H4 (cell line): ENCODE data around the gene SCTR. TPM values are rescaled to one million over a fixed set of nuclear protein-coding genes. Genes with fewer than 3 reads are reported as not detected.

Experiments used
- DNase-seq: peaks from one replicate; pipeline ENCODE4 v3.0.0-alpha.2; 2015; ENCODE audit warnings: low spot score
- total RNA-seq: library from RNA; depleted of rRNA; stranded (reverse); fragments of >200 nt; shearing (Covaris generic); gene quantifications from 2 replicates; pipeline ENCODE4 v1.2.3, GENCODE V29; 2014; rRNA removed

SCTR gene
- total RNA-seq, result not detected in 2 replicates

DNA sequence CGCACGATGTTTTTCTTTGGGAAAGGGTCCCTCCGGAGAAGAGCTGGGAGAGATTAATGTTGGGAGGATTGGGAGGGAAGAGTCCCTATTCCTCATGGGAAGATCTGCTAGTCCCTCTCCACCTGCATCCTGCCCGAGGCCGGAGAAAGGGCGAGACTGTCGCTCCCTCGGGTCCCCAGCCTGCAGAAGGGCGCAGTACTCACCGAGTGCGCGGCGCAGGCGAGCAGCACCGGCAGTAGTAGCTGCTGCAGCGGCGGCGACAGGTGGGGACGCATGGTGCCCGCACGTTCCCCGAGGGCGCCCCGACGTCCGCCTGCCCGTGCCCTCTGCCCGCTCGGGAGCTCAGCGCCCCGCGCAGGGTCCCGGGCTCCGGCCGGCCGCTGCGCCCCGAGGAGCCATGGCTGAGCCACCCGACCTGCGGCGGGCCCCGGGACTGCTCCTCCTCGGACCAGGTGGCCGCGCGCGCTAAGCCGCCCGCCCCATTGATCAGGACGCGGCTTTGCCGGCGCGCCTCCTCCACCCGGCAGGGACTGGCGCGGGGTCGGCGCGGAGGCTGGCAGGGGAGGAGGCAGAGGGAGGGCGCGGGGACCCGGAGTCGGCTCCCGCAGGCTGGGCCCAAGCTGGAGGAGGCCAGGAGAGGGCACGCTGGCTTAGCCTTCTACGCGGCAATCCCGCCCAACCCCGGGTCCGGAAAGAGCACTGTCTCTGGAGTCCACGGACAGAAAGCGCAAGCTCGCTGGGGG, at the start of gene SCTR:
Gene SCTR, minus strand, starts transcription at position 532 of the 743 bp plus-strand sequence. Its CDS starts 257 bp downstream, at position 275.
- DNase-seq, result no peak

DNA sequence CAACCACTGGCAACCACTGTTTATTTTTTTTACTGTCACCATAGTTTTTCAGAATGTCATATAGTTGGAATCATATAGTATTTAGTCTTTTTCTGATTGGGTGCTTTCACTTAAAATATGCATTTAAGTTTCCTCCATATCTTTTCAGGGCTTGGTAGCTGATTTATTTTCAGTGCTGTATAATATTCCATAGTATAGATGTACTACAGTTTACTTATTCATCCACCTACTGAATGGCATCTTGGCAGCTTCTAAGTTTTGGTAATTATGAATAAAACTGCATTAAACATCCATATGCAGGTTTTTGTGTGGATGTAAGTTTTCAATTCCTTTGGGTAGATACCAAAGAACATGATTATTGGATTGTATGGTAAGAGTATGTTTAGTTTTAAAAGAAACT, 43.0 kb upstream of the SCTR start:
- no peak for DNase-seq

DNA sequence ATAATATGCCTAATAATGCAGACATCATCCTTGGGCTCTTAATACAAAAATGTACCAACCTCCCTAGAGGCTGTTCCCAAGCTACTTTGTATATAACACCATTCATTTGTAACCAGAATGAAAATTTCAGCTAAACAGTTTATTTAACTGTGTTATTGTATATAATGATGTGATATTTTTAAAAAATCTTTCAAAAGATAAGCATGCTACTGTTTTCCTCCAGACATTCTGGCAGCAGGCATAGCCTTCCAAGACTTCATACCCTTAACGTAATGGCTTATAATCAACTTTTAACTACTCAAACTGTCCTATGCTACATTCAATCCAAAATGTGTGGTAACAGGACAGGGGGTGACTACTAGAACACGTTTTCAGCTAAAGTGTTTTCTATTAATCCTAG, 41.2 kb upstream of the SCTR start:
- DNase-seq, result no peak

DNA sequence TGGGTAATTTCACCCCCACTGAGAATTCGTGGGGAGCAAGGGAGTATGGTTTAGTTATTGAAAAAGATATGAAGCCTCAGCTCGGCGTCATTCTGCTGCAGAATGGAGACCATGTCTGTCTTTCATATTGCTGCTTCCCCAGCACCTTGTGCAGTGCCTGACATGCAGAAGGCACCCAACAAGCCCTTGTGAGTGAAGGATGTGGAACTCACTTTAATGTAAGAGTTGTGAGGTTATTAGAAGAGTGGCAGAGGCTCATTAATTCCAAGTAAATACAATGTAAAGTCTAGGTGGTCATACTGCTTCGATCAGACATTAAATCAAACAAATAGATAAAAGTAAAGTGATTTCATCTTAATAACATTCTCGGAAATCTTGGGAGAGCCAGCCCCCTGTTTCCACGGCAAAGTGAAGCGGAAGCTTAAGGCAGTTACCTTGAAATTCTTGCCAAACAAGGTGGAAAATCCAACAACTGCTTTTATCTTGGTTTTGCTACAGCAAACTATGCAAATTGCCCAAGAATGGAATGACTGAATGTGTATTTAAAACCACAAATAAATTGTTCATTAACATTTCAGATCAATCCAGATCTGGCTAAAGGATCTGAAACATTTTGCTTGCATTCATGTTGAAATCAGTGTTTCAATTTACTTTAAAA, 29.5 kb upstream of the SCTR start:
- no peak for DNase-seq

DNA sequence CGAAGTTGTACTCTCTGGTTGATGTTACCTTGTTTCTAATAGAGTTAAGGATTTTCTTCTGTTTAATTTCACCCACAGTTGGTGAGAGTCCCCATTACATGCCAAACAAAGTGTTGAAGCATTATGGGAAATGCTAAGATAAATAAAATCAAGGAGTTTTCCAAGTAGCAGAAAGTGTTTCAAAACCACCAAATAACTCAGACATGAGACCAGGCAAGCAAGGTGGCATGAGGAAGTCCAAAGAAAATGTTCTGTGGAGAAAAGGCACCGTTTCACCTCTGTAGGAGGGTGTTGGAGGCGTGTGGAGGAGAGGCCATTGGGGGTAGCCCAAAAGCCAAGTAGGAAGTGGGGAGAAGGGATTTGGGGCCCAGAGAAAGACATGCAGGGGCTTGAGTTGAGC, 28.6 kb upstream of the SCTR start:
- no peak for DNase-seq

DNA sequence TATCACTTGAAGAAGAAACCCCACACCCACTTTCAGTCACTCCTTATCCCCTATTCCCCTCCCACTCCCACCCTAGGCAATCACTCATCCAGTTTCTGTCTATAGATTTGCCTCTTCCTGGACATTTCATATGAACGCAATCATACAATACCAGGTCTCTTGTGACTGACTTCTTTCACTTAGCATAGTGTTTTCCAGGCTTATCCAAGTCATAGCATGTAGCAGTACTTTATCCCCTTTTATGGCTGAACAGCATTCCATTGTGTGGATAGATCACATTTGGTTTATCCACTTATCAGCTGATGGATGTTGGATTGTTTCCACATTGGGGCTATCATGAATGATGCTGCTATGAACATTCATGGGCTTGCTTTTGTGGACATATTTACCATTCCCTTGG, 26.6 kb upstream of the SCTR start:
- no peak for DNase-seq

DNA sequence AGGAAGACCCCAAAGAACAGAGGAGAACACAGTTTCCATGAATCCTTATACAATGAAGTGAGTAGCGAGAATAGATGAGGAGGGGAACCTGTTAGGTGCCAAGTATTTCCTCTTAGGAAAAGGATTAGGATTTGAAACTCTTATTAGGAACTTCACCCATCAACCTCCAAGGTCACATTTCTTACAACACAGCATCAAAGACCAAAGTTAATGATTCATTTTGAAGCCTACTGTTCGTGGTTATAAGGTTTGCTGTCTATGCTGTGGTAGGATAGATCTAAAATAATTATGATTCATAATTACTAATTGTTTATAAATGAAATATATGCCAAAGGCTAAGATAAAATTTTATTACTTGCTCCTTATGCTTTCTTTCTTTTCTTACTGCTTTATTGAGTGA, 26.1 kb upstream of the SCTR start:
- DNase-seq, result no peak

DNA sequence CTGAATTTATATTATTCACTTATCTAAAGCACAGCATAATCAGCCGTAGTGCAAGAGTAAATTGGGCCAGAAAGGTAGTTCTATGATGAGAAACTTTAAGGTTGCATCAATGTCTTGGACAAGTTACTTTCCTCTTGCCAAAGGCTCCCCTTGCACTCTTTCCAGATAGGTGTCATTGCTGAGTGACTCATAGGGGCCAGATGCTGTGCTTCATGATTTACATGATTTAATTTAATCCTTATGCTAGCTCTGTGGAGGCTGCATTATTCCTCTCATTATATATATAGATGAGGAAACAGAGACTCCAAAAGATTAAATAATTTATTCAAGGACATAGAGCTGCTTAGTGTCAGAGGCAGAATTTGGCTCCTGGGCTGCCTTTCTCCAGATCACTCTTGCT, 25.0 kb upstream of the SCTR start:
- DNase-seq, result no peak

DNA sequence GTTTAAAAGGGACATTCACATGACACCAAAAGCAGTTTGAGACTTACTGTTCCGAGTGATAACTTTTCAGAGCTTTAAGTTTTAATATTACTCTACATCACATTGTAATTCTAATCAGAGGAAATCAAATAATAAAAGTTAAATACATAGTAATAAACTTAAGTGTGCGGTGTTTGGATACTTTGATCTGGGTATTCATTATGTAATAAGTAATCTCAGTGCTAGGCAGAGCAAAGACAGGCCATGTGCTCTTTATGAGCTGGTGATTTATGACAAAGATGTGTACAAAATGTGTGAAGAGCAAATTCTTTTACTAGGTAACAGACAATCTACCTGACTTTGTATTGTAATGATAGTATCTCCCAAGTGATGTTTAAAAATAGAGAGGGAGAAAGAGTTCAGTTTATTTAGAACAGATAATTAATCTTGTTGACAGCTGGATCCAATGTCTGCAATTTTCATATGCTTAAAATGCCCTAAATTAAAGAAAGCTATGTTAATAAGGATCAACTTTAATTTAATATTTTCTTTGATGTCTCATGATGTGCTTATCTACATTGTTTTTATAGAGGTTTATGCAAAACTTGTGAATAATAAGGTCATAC, 24.3 kb upstream of the SCTR start:
- no peak for DNase-seq

DNA sequence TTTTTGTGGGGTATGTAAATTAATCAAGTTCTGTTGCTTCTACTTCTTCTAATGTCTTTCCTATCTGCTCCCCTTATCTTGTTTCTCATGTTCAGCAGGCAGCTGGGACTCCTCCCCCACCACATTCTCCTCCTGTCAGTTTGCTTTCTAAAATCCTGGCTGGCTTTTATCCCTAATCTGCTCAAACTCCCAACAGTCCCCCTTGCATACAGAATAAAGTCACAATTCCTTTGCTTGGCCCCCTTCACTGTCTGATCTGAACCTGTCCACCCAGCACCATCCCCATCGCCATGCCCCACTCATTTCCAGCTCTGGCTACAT, 22.1 kb upstream of the SCTR start:
- DNase-seq, result no peak

DNA sequence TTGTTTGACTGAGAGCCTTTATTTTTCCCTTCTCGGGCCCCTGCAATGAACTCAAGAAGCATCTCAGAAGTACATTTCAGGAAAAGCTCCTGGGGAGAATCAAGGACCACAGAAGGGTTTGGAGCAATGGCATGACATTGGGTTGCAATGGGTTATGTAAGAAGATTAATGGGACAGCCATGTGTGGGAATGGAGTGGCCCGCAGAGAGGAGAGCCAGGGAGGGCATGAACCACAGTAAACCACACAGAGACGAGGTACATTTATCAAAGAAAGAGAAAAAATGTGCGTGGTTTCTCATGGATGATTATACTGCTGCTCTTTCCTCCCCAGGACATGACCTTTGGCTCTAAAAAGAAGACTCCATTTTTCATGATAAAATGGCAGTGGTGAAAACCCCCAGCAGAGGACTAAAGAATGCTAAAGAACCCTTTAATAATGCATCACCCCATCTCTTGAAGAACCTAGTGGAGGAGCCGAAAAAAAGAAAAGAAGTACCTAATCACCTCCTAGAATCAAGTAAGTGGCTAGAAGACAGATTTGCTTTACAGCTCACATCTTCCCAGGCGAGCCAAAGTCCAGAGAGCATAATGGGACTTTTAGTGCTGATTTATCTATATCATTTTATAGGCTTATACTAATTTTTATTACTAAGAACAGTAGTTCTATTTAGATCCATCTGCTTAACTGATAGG, 21.6 kb upstream of the SCTR start:
- DNase-seq, result no peak

DNA sequence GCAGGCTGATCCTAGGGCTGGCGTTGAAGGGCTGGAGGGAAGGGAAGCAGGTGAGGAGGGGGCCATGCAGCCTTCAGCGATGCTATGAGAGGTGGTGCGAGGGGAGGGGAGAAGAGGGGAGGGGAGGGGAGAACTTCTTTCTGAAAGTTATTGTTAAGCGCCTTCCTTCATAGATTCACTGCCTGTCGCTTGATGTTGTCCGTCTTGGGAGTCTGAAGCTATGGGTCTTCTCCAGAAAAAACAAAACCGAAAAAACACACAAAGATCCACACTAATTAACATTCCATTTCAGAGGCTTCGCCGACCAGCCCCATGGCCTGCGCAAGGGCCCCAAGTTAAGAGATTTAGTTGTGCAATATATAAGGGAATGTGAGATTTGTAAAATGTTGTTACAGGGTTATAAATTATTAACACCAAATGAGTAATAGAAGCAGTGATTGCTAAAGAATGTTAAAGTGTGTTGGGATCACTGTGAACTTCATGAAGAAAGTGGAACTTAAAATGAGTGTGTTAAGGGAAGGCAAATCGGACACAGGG, 20.7 kb upstream of the SCTR start:
- no peak for DNase-seq

DNA sequence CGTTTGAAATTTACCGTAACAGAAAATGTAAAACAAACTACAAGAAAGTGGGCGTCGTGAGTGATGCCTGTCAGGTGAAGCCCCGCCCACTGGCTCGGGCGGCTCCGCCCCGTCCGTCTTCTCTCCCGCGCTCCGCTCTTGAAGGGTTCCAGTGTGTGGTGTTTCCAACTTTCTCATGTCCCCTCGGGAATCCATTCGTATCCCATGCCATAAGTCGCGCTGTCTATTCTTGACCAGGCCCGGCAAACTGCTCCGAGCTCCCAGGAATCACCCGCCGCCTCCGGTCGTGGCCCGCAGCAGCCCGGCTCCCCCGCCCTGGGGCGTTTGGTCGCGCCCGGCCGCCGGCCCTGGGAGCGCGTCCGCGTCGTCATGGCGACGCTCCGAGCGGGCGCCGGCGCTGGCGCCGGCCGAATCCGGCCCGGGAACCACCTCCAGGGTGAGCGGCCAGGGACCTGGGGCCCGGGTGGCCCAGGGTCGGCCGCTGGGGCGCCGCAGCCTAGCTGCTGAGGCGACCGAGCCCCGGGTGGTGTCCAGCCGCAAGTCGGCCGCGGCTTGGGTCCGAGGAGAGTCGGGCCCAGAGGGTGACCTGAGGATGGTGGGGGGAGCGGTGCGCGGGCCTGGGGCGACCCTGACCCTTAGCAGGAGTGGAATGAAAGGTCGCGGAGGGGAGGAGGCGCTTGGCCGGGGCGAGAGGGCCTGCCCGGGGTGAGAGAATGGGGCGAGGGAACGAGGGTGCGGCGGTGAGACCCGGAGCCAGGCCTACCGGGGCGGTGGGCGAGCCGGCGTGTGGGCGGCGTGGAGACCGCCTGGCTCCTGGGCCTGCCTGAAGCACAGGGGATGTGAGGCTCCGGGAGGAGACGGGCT, 20.0 kb upstream of the SCTR start, which contains the start of gene CFAP221:
Gene CFAP221, plus strand, starts transcription at position 375 of the 864 bp plus-strand sequence. CDS start 1,683 bp downstream, outside the sequence.
- DNase-seq, result peak; percentile 45

DNA sequence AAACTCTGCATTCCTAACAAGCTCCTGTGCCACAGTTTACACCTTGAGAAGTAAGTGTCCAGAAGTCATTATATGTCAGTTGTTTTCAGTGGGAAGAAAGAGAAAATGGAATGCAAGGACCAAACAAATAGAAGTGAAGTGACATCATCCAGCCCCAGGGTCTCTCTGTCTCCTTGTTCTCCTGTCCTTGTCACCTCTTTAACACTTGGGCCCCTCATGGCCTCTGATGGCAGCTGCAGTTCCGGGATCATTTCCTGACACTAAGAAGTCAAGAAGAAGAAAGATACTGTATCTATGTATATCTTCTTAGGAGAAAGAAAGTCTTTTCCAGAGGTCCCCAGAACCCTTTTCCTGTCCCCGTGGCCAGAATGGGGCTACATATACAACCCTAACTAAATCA, 17.2 kb upstream of the SCTR start:
- no peak for DNase-seq

DNA sequence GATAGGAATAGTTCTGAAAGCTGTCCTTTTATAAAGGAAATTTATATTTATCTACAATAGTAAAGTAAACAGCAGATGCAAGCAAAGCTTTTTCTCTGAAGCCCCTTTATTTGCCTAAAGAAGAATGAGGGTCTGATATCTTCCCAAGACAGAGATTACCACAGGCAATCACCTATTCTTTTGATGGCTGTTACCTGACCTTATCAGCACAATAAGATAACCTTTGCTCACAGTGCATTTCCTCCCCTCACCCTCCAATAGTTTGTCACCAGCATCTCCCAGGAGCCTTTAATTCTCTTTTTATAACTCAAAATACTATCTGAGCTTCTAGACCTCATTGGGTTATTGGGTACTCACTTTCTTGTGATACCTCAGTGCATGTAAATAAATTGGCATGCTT, 13.5 kb upstream of the SCTR start:
- DNase-seq, result no peak

DNA sequence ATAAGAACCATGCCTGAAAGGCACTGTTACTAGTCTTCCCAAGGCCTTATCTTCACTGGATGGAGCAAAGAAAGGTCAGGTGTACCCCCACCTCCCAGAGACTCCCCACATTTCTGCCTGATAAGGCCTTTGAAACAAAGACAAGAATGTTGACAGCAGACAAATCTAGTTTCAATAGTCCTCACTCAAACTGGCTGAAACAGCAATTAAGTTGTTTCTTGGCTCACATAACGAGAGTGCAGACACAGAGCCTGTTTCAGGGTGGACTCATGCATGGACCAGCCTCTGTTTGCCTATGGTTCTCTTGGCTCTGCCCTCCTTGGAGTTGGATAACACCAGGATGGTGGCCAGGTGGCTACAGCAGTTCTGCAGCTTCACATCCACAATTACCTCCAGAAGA, 12.4 kb upstream of the SCTR start:
- DNase-seq, result no peak

DNA sequence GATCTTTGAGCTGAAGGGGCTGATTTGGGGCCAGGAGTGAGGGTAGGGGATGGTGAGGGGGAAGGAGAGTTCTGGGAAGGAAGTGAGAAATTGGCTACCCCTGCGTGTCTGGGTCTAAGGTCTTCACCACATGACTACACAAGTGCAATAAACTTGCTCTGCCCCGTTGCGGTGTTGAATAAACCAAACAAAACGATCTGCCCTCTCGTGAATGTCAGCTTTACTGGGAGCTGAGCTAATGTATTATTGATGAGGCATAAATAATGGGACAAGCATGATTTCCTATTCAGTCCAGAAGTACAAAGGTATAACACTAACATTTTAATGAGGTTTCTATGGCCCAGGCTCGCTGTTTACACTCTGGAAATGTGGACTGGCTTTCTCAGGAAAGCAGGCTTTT, 11.9 kb upstream of the SCTR start:
- no peak for DNase-seq

DNA sequence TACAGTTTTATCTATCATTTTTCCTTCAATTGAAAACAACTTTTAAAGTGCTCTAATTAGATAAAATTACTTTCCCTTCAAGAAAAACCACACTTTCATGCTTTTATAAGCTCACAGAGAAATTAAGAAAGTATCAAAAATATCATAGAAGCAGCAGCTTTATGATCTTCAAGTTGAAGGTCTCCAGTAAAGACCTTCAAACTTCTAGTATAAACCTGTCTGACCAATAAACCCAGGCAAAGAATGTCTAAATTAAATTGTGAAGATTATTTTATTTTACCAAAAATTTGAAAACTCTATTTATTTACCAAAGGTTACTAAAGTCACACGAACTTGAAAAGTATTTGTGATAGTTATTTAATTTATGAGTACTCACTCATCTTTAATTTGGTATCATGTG, 9.3 kb upstream of the SCTR start:
- DNase-seq, result no peak

DNA sequence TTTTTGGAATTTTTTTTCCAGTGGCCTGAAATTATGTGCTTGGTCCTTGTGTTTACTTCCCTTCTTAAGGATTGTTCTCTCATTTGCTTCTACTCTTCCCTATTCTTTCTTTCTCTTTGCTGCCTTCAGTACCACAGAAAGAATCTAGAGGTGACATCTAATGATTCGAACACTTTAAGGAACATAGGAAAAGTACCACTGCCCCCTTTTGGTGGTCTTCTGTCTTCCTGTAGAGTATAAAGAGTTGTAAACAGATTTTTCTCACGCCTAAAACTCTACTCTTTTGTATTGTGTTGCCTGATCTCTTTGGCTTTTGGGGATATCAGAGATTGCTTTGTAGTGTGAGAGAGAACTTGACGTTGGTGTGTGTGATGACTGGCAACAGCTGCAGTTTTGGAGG, 7.0 kb upstream of the SCTR start:
- DNase-seq, result no peak

DNA sequence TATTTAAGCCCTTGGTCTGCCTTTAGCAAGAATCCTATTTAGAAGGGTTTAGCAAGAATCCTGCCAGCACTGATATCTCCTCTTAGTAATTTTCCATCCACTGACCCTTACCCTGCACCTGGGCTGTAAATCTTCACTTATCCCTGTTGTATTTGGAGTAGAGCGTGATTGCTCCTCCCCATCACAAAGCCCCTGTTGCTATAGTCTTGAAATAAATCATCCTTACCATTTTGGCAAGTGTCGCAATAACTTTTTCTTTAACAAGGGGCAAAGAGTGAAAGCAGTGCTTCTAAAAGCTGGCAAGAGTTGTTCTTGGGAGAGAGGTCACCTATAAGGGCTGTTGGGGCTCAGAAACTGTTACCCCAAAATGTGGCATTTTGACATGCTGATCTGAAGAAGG, 3.7 kb upstream of the SCTR start:
- no peak for DNase-seq

DNA sequence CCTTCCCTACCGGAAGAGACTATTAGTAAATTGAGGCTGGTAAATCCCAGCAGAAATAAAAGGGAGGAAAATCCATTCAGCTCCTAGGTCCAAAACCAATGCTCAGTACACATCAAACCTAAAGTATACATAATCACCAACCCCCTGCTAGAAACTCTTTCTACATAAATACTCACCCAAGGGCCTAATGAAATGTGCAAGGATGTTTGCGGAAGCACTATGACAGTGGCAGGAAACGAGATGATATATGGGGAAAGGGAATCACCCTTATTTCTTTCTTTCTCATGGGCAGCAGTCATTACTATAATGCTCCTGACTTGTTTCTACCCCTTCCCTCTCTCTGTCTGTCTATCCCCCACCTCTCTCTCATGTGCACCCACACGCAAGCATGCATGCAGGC, 1.3 kb upstream of the SCTR start:
- DNase-seq, result no peak
